ENCODE results near the gene GLRA1.

Gene GLRA1

DNA sequence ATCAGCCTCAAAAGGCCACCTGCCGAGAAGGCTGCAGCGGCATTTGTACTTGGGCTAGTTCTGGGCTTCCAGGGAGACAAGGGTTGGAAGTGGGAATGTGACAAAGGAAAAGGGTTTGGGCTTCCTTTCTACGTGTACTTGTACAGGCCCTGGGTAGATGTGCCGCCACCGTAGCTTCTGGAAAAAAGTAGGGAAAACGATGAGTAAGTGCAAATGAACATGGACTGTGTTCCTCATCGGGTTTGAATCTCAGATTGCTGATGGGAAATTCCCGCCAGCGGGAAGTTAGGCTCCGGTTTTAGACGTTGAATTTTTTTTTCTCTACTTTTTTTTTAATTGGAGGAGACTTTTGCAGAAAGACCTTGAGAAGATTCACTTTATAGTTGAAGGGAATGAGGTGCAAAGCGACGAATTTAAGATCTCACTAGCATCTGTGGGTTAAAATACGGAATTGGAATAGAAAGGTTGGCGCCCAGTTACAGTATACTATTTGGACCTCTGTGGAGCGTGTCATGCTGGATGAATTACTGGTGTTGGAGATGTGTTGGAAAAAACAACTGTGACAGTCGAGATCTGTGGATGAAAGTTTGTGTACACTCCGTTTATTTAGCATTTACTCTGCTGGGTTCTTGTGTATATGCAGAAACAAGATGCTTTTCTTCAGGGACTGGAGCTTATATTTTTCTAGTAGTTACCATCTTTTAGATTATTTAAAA is 151.6 kb downstream of the GLRA1 start:
- no peak for DNase-seq (ENCODE audit: low spot score)

All from HuH-7.5 (cell line).